Fibroblast of skin of left quadriceps (primary cell): ENCODE data around the gene SP4.
"Not testable (repeated sequence)": the region's sequence is repeated elsewhere in the genome, so short reads cannot be mapped to it uniquely, and the experiment has no call there.

Experiments used
- DNase-seq, 2 experiments: peaks; one replicate each; pipeline ENCODE4 v3.0.0-alpha.2; 2013; ENCODE audit warnings: low read depth in 2 of 2

SP4 gene

GRCh38 chr7:21526007-21526406 lies 98.1 kb downstream of the SP4 start:
- DNase-seq = no peak

- DNase-seq = no peak
Observed at GRCh38 chr7:21526448-21526847, 98.6 kb downstream of the SP4 start.

GRCh38 chr7:21532485-21532884 lies 104.6 kb downstream of the SP4 start:
- not testable (repeated sequence) for DNase-seq

- not testable (repeated sequence) for DNase-seq
Observed at GRCh38 chr7:21533646-21534045, 105.8 kb downstream of the SP4 start.

- not testable (repeated sequence) for DNase-seq
Observed at GRCh38 chr7:21536445-21537118, 108.7 kb downstream of the SP4 start.

- no peak for DNase-seq
Observed at GRCh38 chr7:21538936-21539495, 111.1 kb downstream of the SP4 start.

GRCh38 chr7:21542891-21543527 lies 115.1 kb downstream of the SP4 start, which contains the start of gene DNAH11:
Gene DNAH11 (plus strand): TSS chr7:21543039. CDS start chr7:21543246, 207 bp downstream.
- DNase-seq = no peak

- DNase-seq = no peak
Observed at GRCh38 chr7:21543528-21544302, 115.8 kb downstream of the SP4 start.

GRCh38 chr7:21544303-21544656 lies 116.4 kb downstream of the SP4 start:
- no peak for DNase-seq

GRCh38 chr7:21544715-21545114 lies 116.8 kb downstream of the SP4 start:
- DNase-seq = no peak

GRCh38 chr7:21547501-21547900 lies 119.6 kb downstream of the SP4 start:
- DNase-seq = no peak

GRCh38 chr7:21548491-21548890 lies 120.6 kb downstream of the SP4 start:
- DNase-seq = no peak

GRCh38 chr7:21550076-21550475 lies 122.2 kb downstream of the SP4 start:
- no peak for DNase-seq

GRCh38 chr7:21550821-21551531 lies 123.1 kb downstream of the SP4 start:
- DNase-seq = no peak

GRCh38 chr7:21562385-21562784 lies 134.5 kb downstream of the SP4 start:
- DNase-seq = no peak
